Suprapubic skin (tissue), 3 donors: ENCODE results near the gene GRAP2.

Experiments used
- CTCF ChIP-seq, 2 donors: fragments of 200-600 bp in 1 of 2; fragments of 450-650 bp in 1 of 2; sonication (generic) in 1 of 2; IDR thresholded peaks; one replicate each; pipeline ENCODE4 v1.5.1; 2016 to 2019; ENCODE audit warnings: antibody characterized with exemption in 2 of 2, mild to moderate bottlenecking in 1 of 2, moderate library complexity in 1 of 2
- EP300 ChIP-seq: sonication (generic); formaldehyde crosslinking; IDR thresholded peaks from one replicate; pipeline ENCODE4 v1.6.1; 2017; ENCODE audit warnings: antibody characterized with exemption
- POLR2A ChIP-seq, 2 donors: fragments of 450-650 bp; IDR thresholded peaks; one replicate each; pipeline ENCODE4 v1.6.1; 2017; ENCODE audit warnings: antibody characterized with exemption in 2 of 2, mild to moderate bottlenecking in 2 of 2, moderate library complexity in 2 of 2

GRCh38 chr22:40014667-40015248 lies 113.9 kb downstream of the GRAP2 start:
- TF ChIP-seq CTCF (IDR thresholded peaks at IDR 0.05) = no peak
- TF ChIP-seq POLR2A (IDR thresholded peaks at IDR 0.05) = no peak
- TF ChIP-seq EP300 = no peak
